ENCODE data around the gene FIBIN.

The FIBIN gene

DNA sequence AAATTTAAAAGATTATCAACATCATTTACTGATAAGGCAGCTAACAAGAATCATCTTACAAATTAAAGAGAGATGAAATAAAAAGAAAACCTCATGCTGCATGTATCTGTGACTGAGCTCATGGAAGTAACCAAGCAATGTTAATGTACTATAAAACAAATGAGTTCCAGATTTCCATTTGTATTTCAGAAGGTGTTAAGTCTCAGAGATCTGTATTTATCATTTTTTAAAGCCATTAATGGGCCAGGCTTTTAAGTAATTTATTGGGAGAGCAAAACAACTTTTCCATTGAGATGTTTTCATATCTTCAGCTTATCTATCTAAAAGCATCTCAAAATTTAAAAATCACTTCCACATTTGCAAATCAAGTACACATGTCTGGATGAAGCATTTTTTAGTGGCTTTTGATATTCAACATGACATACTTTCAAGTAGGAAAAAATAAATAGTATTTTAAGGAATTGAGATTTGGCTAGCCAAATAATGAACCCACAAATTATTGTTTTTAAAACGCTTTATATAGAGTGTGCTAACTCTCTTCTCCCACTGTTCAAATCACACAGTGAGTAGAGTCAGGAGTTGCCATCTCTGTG lies 28.8 kb downstream of the FIBIN start:
- DNase-seq (ENCODE audit: low read depth): no peak

DNA sequence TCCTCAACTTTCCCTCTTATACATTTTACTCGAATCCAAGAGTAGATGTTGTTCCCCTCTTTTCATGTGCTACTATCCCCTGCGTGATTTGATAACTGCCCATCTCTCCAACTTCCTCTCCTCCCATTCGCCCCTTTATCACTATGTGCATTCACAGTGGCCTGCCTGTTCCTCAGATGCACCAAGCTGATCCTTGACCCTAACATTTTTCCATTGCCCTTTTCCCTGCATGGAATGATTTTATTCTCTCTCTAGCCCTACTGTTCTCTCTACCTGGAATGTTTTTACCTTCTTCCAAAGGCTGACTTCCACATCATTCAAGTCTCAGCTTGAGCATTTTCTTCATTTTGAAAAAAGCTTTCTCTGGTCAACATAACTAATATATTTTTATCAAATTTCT lies 31.0 kb downstream of the FIBIN start:
- no peak for DNase-seq (ENCODE audit: low read depth)

DNA sequence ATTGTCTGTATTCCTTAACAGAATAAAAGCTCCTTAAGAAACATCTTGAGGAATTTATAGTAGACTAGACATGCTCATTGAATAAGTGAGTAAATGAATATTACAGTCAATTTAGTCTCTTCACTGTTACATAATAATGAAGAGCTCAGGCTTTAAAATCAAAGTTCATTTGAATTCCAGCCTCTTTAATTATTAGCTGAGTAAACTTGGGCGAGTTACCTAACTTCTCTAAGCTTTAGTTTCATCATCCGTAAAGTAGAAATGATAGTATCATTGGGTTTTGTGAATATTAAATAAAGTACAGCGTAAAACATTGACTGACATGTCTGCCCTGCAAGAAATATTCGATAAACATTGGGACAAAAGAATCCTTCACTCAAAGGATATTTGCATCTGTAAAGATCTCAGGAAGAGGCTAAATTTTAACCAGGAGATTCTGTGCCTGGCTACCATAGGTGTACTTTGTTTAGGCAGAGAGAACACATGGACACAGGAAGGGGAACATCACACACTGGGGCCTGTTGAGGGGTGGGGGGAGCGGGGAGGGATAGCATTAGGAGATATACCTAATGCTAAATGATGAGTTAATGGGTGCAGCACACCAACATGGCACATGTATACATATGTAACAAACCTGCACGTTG lies 31.5 kb downstream of the FIBIN start:
- no peak for DNase-seq (ENCODE audit: low read depth)

DNA sequence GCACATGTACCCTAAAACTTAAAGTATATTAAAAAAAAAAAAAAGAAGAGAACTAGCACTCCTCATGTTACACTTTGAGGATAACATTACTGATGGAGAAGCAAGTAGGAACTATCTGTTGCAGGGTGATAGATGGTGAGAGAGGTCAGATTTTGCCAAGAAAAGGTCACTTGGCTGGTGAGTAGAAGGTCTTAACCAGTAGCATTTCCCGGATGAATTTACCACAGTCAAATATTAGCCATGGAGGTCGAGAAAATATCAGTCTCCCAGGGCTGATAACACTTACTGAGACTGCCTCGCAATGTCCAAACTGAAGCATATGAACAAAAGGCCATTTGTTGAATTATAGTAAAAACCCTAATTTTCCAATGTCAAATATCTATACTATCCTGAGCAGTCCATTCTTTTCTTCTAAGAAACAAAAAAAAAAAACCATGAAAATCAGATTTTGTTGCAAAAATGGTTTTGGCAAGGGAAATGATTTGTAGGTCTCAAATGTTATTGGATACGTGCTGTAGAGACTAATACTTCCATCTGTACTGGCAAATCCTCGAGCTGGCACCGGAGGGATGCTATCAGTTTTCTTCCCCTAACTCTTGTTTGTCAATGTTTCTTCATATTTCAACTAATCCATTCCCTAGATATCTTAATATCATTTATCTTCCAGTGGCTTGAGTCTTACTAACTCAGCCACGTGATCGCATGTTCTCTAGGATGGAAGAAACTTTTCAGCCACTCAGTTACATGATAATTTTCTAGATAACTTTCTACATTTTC lies 32.2 kb downstream of the FIBIN start:
- no peak for DNase-seq (ENCODE audit: low read depth)

DNA sequence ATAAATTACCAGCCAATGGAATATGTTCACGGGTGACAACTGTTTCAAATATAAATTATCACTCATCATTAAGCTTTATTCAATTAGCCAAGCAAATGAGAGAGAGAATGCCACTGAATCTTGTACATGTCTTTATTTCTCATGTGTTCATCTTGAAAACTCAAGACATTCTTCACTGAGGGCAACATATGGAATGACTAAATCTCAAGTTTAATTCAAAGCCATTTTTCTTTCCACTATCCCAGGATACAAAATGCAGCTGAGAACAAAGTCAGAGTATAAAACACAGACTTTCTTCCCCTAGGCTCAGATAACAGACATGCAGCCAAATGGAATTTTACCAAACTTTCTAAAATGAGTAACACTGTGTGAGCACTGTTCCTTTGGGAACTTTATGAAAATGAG lies 34.7 kb downstream of the FIBIN start:
- DNase-seq (ENCODE audit: low read depth): no peak

DNA sequence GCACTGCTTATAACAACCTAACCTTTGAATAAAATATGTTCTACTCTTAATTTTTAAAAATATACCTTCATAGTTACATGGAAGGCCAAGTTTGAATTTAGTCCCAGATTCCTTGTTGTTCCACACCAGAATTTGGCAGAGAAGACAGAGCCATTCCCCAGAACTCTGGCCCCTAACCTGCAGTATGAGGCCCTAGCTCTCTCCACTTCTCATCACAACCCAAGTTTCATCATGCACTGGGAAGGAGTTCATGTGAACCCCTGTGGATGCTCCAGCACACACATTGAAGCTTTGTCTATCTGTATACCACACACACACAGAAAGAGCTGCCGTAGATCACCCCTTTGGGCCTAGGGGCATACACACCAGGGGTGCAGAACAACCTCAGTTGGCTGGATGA lies 36.1 kb downstream of the FIBIN start:
- no peak for DNase-seq (ENCODE audit: low read depth)

DNA sequence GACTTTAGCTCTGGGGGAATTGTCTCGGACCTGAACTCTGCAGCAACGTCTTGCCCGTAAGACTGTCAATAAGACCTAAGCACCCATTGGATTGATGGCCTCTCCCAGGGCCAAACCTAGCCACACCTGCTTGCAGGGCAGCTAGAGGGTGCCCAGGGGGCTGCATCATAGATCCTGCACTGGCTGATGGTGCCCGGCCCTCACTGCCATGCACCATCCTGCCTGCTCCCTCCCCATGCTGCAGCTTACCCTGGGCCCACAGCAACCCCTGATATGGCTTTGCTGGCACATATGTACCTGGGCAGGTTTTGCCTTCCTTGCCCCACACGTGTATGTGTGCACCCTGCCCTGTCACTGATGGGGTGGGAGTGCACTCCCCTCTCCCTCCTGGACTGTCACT lies 37.8 kb downstream of the FIBIN start:
- no peak for DNase-seq (ENCODE audit: low read depth)

DNA sequence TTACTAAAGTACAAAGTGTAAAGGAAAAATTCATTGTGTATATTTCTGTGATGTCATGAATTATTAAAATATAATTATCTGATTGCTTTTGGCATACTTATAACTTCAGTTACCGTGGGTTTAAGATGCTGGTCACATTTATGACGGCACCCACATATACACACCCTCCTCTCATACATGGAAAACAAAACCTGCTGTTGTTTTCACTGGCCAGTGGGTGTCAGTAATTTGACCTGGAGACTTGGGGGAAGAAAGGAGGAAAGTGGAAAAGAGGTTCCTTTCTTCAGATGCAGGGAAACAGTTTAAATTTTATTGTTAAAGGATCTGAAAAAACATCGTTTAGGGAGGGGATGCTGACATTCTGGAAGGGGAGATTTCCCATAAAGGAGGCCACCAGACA lies 46.0 kb downstream of the FIBIN start:
- DNase-seq (ENCODE audit: low read depth): no peak

DNA sequence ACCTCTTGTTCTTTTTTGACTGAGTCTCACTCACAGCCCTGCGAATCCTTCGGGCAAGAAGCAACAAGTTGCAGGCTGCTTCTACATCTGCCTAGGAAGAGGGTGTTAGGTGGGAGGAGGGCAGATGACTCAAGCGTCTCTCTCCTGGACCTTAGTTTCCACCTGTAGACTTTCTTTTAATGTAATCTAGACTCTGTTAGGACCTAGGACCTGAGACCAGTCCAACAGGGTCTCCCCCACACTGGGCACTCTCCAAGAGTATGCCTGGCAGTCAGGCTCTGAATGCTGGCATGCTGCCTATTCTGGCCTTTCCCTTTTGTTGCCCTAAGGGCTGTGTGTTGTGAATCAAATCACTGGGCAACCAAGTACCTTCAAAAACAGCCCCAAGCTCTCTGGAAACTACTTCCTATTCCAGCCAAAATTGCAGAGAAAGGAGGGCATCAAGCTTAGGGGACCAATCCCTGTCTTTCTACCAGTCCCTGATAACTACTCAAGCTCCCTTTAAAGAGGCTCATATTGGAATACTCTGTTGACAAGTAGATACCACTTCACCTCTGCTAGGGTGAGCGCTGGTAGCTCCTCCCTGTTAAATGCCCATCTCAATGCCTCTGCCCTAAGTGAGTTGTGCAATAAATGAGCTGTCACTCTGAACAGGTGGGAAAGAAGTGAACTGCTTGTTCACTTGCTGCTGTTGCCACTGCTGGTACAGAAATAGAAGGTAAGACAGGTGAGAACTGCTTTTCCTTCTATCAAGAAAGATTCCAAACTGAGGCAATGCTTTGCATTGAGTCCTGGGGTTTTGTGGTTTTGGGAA lies 46.6 kb downstream of the FIBIN start, which contains the start of gene BBOX1:
Gene BBOX1, plus strand, starts transcription at position 514 of the 814 bp plus-strand sequence. CDS start 14,616 bp downstream, outside the sequence.
- no peak for DNase-seq (ENCODE audit: low read depth)

DNA sequence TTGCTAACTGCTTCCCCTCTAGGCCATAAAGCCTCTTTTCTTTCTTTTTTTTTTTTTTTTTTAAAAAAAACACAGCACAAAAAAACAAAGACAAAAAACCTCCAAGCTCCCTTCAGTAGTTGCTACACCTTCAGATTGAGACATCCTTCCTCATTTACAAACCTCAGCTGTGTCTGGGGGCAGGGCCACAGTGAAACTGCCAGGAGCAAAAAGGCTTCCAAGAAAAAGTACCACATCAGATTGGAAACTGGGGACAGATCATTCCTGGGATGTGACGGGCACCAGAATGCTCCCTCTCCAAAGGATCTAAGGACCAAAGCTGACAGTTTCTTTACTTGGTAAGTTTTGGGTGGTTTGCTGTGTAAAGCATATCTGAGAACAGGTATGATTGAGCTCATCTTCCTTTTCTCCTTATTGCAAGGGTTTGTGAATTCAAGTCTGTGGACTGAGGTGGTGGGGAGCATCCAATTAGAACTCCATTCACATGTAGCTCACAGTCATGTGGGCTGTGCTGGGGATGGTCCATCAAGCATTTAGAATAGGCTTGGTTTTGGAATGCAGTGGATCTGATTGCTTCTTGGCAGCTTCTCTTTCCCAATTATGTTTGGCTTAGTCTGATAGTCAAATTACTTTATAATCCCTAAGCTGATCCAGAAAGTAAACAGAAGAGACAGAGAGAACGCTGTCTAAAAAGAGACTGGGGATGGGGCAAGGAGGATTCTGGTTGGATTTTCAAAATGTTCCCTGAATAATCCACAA lies 47.4 kb downstream of the FIBIN start:
- DNase-seq (ENCODE audit: low read depth): no peak
